Activated naive CD8-positive, alpha-beta T cell (primary cell): ENCODE results near the gene VPS8.

Experiments used
- H3K27ac Mint-ChIP-seq: one replicate; pipeline ENCODE4 v1.8.0; 2021; ENCODE audit warnings: mixed read lengths
- H3K27me3 Mint-ChIP-seq: one replicate; pipeline ENCODE4 v1.8.0; 2021; ENCODE audit warnings: mixed read lengths
- H3K36me3 Mint-ChIP-seq: one replicate; pipeline ENCODE4 v1.8.0; 2021; ENCODE audit warnings: mixed read lengths
- H3K4me1 Mint-ChIP-seq: one replicate; pipeline ENCODE4 v1.8.0; 2021; ENCODE audit warnings: low read depth, mixed read lengths
- H3K4me3 Mint-ChIP-seq: one replicate; pipeline ENCODE4 v1.8.0; 2021; ENCODE audit warnings: mild to moderate bottlenecking, mixed read lengths
- H3K9me3 Mint-ChIP-seq: one replicate; pipeline ENCODE4 v1.8.0; 2021; ENCODE audit warnings: low read depth, mixed read lengths

VPS8 gene

GRCh38 chr3:184796551-184796950, 15.4 kb upstream of the VPS8 start:
- Mint-ChIP-seq H3K27me3 (peaks cover 16% of the 10 kb centered on the region), H3K4me1 (no peaks in the 10 kb centered on the region), H3K9me3 (no peaks in the 10 kb centered on the region), H3K36me3 (peaks cover 4% of the 10 kb centered on the region), H3K4me3 (no peak overlapping the region), H3K27ac (no peak overlapping the region)

GRCh38 chr3:184796954-184797353, 15.0 kb upstream of the VPS8 start:
- no peak overlapping the region for H3K27ac Mint-ChIP-seq
- peaks cover 4% of the 10 kb centered on the region for H3K36me3 Mint-ChIP-seq
- H3K4me1 Mint-ChIP-seq = no peaks in the 10 kb centered on the region
- H3K27me3 Mint-ChIP-seq = peaks cover 18% of the 10 kb centered on the region
- no peaks in the 10 kb centered on the region for H3K9me3 Mint-ChIP-seq
- H3K4me3 Mint-ChIP-seq = no peak overlapping the region

DNA sequence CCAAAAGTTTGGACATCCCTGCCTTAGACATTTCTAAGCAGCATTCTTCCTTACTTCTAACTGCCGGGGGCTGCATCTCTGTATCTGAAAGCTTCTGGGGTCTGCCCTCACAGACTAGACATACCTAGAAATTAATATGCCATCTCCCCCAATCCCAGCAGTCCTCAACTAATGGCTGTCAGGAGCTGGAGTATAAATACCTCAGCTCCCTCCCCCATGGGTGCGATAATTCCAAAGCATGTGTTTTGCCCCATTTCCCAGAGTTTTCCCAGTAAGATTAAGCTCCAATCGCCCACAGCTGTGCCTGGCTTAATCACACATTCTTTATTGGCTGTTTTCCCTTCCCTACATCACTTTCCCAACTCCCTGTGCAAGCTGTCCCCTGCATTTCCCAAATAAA, 13.8 kb upstream of the VPS8 start:
- no peak overlapping the region for H3K27ac Mint-ChIP-seq
- peaks cover 18% of the 10 kb centered on the region for H3K27me3 Mint-ChIP-seq
- H3K4me1 Mint-ChIP-seq = no peaks in the 10 kb centered on the region
- no peaks in the 10 kb centered on the region for H3K9me3 Mint-ChIP-seq
- peaks cover 4% of the 10 kb centered on the region for H3K36me3 Mint-ChIP-seq
- H3K4me3 Mint-ChIP-seq = no peak overlapping the region

DNA sequence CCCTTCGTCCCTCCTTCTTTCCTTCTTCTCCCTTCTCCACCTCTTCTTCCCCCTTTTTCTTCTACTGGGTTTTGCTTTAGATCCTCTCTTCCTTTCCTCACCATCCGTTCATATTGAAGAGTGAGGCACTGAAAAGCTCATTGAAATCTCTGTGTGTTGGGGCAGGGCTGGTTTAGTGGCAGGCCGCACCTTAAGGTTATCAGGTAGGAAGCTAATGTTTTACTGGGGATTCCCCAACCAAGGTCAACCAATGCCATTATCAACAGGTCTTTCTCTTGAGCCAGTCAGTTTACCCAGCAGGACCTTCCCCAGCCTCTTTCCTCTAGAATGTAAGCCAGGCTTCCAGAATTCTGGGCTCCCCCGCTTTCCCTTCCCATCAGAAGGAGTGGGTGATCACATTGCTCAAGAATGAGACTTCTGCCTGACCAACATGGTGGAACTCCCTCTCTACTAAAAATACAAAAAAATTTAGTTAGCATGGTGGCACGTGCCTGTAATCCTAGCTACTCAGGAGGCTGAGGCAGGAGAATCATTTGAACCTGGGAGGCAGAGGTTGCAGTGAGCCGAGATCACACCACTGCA, 11.5 kb upstream of the VPS8 start:
- peaks cover 4% of the 10 kb centered on the region for H3K36me3 Mint-ChIP-seq
- H3K4me3 Mint-ChIP-seq = no peak overlapping the region
- no peaks in the 10 kb centered on the region for H3K9me3 Mint-ChIP-seq
- no peaks in the 10 kb centered on the region for H3K4me1 Mint-ChIP-seq
- H3K27me3 Mint-ChIP-seq = peaks cover 18% of the 10 kb centered on the region
- no peak overlapping the region for H3K27ac Mint-ChIP-seq

DNA sequence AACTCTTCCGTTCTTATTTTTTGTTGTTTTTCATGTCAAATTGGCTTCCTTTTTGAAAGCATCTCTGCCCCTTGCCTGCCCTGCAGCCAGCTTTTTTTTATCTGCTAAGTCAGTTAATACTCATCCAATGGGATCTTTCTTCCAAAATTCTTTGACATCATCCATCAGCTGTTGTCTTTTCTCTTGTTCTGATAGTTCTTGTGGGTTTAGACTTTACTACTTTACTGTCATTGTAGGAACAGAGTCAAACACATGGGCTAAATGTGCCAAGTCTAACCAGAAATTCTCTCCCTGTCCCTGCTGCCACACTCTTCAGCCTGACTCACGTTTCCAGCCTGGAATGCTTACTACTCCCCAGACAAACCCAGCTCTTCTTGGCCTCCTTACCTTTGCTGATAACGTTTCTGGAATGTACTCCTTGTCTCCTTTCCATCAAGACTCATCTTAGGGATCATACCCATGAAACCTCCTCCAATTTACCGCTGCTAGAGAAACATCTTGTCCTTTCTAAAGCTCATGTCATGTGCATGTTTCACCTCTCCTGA, 10.7 kb upstream of the VPS8 start:
- no peaks in the 10 kb centered on the region for H3K4me1 Mint-ChIP-seq
- no peak overlapping the region for H3K27ac Mint-ChIP-seq
- H3K9me3 Mint-ChIP-seq = no peaks in the 10 kb centered on the region
- H3K36me3 Mint-ChIP-seq = peaks cover 4% of the 10 kb centered on the region
- peaks cover 18% of the 10 kb centered on the region for H3K27me3 Mint-ChIP-seq
- H3K4me3 Mint-ChIP-seq = no peak overlapping the region

DNA sequence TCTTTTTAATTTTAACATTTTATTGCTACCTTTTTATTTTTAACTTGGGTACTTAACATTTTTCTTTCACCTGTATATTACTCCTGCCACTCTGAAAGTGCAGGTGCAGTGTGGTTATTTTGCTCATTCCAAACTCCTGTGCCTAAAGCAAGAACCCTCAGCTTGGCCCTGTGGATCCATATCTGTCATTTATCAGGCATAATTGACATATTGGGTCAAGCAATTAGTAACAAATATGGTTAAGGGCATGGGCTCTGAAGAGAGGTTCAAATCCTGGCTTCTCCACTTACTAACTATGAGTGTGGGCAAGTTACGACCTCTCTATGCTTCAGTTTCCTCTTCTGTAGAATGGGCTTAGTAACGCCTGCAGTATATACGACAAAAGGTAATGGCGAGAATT, 9.8 kb upstream of the VPS8 start:
- Mint-ChIP-seq H3K4me1 (no peaks in the 10 kb centered on the region), H3K36me3 (peaks cover 4% of the 10 kb centered on the region), H3K27ac (no peak overlapping the region), H3K9me3 (no peaks in the 10 kb centered on the region), H3K4me3 (no peak overlapping the region), H3K27me3 (peaks cover 15% of the 10 kb centered on the region)

GRCh38 chr3:184804801-184805200, 7.2 kb upstream of the VPS8 start:
- Mint-ChIP-seq H3K27me3 (peaks cover 11% of the 10 kb centered on the region), H3K4me3 (no peak overlapping the region), H3K36me3 (peaks cover 2% of the 10 kb centered on the region), H3K9me3 (no peaks in the 10 kb centered on the region), H3K4me1 (peaks cover 1% of the 10 kb centered on the region), H3K27ac (no peak overlapping the region)

GRCh38 chr3:184805351-184806038, 6.5 kb upstream of the VPS8 start:
- peaks cover 1% of the 10 kb centered on the region for H3K4me1 Mint-ChIP-seq
- H3K27me3 Mint-ChIP-seq = peaks cover 9% of the 10 kb centered on the region
- no peak overlapping the region for H3K27ac Mint-ChIP-seq
- H3K4me3 Mint-ChIP-seq = no peak overlapping the region
- no peaks in the 10 kb centered on the region for H3K9me3 Mint-ChIP-seq
- H3K36me3 Mint-ChIP-seq = no peaks in the 10 kb centered on the region

DNA sequence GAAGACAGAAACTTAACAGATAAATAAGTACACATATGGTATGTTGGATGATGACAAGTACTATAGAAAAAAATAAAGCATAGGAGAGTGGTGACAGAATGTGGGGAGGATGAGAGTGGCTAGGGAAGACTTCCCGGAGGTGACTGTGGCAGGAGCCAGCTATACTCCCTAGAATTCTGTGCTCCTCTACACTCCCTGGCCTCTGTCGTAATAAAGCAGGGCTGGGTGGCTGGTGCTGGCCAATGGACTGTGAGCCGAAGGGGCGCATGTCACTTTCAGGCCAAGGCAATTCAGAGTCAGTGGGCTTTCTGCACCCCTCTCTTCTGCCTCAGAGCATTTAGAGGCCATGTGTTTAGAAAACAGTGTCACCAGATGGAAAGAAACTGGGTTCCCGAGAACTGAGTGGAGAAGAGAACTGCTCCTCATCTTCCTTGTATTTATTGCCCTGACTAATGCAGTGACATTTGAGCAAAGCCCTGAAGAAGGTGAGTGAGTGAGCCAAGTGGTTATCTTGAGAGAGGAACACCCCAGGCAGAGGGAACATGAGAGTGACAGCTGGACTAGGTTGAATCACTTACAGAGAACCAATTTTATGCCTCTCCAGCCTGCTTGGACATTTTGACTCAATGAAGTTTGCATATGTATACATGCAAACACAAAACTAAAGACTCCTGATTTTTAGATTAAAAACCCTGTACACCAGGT, 5.2 kb upstream of the VPS8 start:
- Mint-ChIP-seq H3K9me3 (no peaks in the 10 kb centered on the region), H3K36me3 (no peaks in the 10 kb centered on the region), H3K27me3 (no peaks in the 10 kb centered on the region), H3K27ac (no peak overlapping the region), H3K4me1 (peaks cover 10% of the 10 kb centered on the region), H3K4me3 (no peak overlapping the region)

- no peaks in the 10 kb centered on the region for H3K9me3 Mint-ChIP-seq
- no peak overlapping the region for H3K4me3 Mint-ChIP-seq
- no peaks in the 10 kb centered on the region for H3K27me3 Mint-ChIP-seq
- H3K4me1 Mint-ChIP-seq = peaks cover 14% of the 10 kb centered on the region
- no peaks in the 10 kb centered on the region for H3K36me3 Mint-ChIP-seq
- no peak overlapping the region for H3K27ac Mint-ChIP-seq
These were observed 4.4 kb upstream of the VPS8 start for GRCh38 chr3:184807549-184807948.

DNA sequence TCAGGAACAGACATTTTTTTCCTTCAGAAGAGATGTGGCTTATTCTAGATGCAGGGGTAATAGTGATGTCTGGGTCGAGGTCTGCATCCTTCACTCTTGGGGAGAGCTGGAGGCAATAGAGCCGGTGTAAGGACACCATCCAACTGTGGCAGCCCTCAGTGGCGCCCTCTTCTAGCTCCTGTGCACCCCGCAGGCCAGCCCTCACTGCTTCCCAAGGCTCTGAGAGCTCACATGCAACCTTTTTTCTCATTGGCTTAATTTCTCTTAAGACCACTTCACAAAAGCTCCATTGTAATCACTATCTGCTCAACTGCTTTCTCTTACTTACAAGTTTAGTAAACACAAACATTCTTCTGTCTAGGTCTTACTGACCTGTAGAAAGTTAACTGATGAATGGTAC, 3.9 kb upstream of the VPS8 start:
- H3K9me3 Mint-ChIP-seq = no peaks in the 10 kb centered on the region
- H3K4me3 Mint-ChIP-seq = no peak overlapping the region

DNA sequence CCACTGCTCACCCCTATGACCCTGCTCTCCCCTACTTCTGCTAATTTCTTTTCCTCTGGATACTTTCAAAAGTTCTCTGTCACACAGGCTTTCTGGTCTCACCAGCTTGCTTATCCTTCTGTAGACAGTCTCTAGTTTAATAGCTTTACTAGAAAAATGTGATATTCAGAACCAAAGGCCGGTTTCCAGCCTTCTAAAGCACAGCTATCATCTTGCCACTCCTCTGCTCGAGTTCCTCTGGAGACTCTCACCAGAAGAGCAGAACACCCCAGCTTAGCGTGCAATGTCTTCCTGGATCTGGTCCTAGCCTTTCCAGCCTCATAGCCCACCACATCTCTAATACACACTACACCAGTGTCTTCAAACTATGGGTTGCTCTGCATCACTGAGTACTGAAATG, 1.8 kb upstream of the VPS8 start:
- no peak overlapping the region for H3K4me3 Mint-ChIP-seq
- peaks cover 35% of the 10 kb centered on the region for H3K4me1 Mint-ChIP-seq
- no peaks in the 10 kb centered on the region for H3K9me3 Mint-ChIP-seq
- H3K27me3 Mint-ChIP-seq = no peaks in the 10 kb centered on the region
- H3K27ac Mint-ChIP-seq = no peak overlapping the region
- no peaks in the 10 kb centered on the region for H3K36me3 Mint-ChIP-seq

More for the DNA sequence above, 3.9 kb upstream of the VPS8 start:
- Mint-ChIP-seq H3K27me3 (no peaks in the 10 kb centered on the region), H3K27ac (no peak overlapping the region), H3K36me3 (no peaks in the 10 kb centered on the region), H3K4me1 (peaks cover 17% of the 10 kb centered on the region)

DNA sequence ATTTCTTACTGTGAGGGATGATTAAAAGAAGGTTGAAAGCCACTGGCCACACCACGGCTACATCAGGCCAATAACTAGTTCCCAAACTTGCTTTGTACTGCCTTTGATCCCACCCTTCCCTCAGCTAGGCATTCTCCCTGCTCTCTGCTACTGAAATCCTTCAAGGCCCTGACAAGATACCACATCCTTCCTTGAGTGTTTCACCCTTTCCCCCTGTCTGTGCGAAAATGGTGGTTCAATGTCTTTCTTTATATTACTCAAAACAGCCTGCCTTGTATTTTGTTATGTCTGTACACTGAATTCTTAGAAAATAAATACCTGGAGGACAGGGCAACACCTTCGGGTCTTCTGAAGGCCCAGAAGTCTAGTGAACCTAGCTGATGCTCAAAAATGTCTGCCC, 932 bp upstream of the VPS8 start:
- Mint-ChIP-seq H3K4me3 (no peak overlapping the region), H3K9me3 (no peaks in the 10 kb centered on the region), H3K4me1 (peaks cover 44% of the 10 kb centered on the region), H3K27me3 (no peaks in the 10 kb centered on the region), H3K27ac (no peak overlapping the region), H3K36me3 (no peaks in the 10 kb centered on the region)

GRCh38 chr3:184811663-184811998, 335 bp upstream of the VPS8 start:
- H3K9me3 Mint-ChIP-seq = no peaks in the 10 kb centered on the region
- peak overlapping the region; percentile 96 for H3K27ac Mint-ChIP-seq
- H3K4me1 Mint-ChIP-seq = peaks cover 50% of the 10 kb centered on the region
- H3K27me3 Mint-ChIP-seq = no peaks in the 10 kb centered on the region
- H3K36me3 Mint-ChIP-seq = peaks cover 2% of the 10 kb centered on the region
- H3K4me3 Mint-ChIP-seq = peak overlapping the region; percentile 98

- Mint-ChIP-seq H3K9me3 (no peaks in the 10 kb centered on the region), H3K4me1 (peaks cover 60% of the 10 kb centered on the region), H3K4me3 (peak overlapping the region; percentile 98), H3K27me3 (no peaks in the 10 kb centered on the region), H3K27ac (peak overlapping the region; percentile 96), H3K36me3 (peaks cover 5% of the 10 kb centered on the region)
These were observed 686 bp downstream of the VPS8 start for GRCh38 chr3:184812662-184813042.
